H9 (cell line): ENCODE measurements around the gene GCK. TPM values are rescaled to one million over a fixed set of nuclear protein-coding genes. Genes with fewer than 3 reads are reported as not detected.

Experiments
- DNase-seq: peaks from one replicate; pipeline ENCODE4 v3.0.0-alpha.2; 2017
- H2AFZ ChIP-seq: one replicate; pipeline ENCODE4 v1.6.1; 2013; ENCODE audit warnings: mild to moderate bottlenecking, low read length, control low read depth, moderate library complexity
- H2AK5ac ChIP-seq: 2 replicates; pipeline ENCODE4 v1.6.1; 2013; ENCODE audit warnings: low read length, control low read depth, mixed read lengths; ENCODE audit not compliant: insufficient read length
- H2BK120ac ChIP-seq: one replicate; pipeline ENCODE4 v1.6.1; 2013; ENCODE audit warnings: low read depth, mild to moderate bottlenecking, low read length, control low read depth, inconsistent platforms; ENCODE audit not compliant: poor library complexity, severe bottlenecking
- H2BK12ac ChIP-seq: 2 replicates; pipeline ENCODE4 v1.6.1; 2013; ENCODE audit warnings: low read length, control low read depth, mixed read lengths, low read depth; ENCODE audit not compliant: insufficient read length
- H2BK15ac ChIP-seq: 2 replicates; pipeline ENCODE4 v1.6.1; 2013; ENCODE audit warnings: low read depth, low read length, control low read depth
- H2BK20ac ChIP-seq: one replicate; pipeline ENCODE4 v1.6.1; 2013; ENCODE audit warnings: low read depth, mild to moderate bottlenecking, low read length, control low read depth, inconsistent platforms; ENCODE audit not compliant: poor library complexity, severe bottlenecking
- H2BK5ac ChIP-seq: 2 replicates; pipeline ENCODE4 v1.6.1; 2013; ENCODE audit warnings: low read length, control low read depth, mixed read lengths; ENCODE audit not compliant: insufficient read length
- H3K14ac ChIP-seq: 2 replicates; pipeline ENCODE4 v1.6.1; 2013; ENCODE audit warnings: low read length, control low read depth; ENCODE audit not compliant: insufficient read depth
- H3K18ac ChIP-seq: 2 replicates; pipeline ENCODE4 v1.6.1; 2013; ENCODE audit warnings: low read depth, mild to moderate bottlenecking, mixed read lengths, low read length, control low read depth; ENCODE audit not compliant: insufficient read length
- H3K23ac ChIP-seq: 2 replicates; pipeline ENCODE4 v1.6.1; 2013; ENCODE audit warnings: low read length, control low read depth, mixed read lengths, low read depth; ENCODE audit not compliant: insufficient read length
- H3K23me2 ChIP-seq: 2 replicates; pipeline ENCODE4 v1.6.1; 2013; ENCODE audit warnings: low read depth, mild to moderate bottlenecking, mixed read lengths, low read length, control low read depth; ENCODE audit not compliant: insufficient read length, poor library complexity, severe bottlenecking
- H3K27ac ChIP-seq: 2 replicates; pipeline ENCODE4 v1.5.1; 2013; ENCODE audit warnings: low read length, control low read depth, mixed read lengths, low read depth; ENCODE audit not compliant: insufficient read length
- H3K27me3 ChIP-seq: 2 replicates; pipeline ENCODE4 v1.6.1; 2013; ENCODE audit warnings: low read length, control low read depth, inconsistent platforms; ENCODE audit not compliant: insufficient read depth
- H3K4ac ChIP-seq: 2 replicates; pipeline ENCODE4 v1.6.1; 2013; ENCODE audit warnings: low read depth, mild to moderate bottlenecking, control low read depth, inconsistent platforms, low read length, moderate library complexity
- H3K4me1 ChIP-seq: 2 replicates; pipeline ENCODE4 v1.6.1; 2013; ENCODE audit warnings: low read length, control low read depth, inconsistent platforms; ENCODE audit not compliant: insufficient read depth
- H3K4me2 ChIP-seq: 2 replicates; pipeline ENCODE4 v1.6.1; 2013; ENCODE audit warnings: low read length, control low read depth, mixed read lengths; ENCODE audit not compliant: insufficient read length, insufficient read depth
- H3K56ac ChIP-seq: 2 replicates; pipeline ENCODE4 v1.6.1; 2013; ENCODE audit warnings: low read depth, mild to moderate bottlenecking, mixed read lengths, low read length, control low read depth; ENCODE audit not compliant: insufficient read length
- H3K79me1 ChIP-seq: 2 replicates; pipeline ENCODE4 v1.6.1; 2013; ENCODE audit warnings: low read depth, mild to moderate bottlenecking, moderate library complexity, low read length, control low read depth, inconsistent platforms; ENCODE audit not compliant: insufficient read depth, poor library complexity, severe bottlenecking
- H3K79me2 ChIP-seq: 2 replicates; pipeline ENCODE4 v1.6.1; 2013; ENCODE audit warnings: low read length, control low read depth, inconsistent platforms; ENCODE audit not compliant: insufficient read depth
- H3K9ac ChIP-seq: 2 replicates; pipeline ENCODE4 v1.6.1; 2013; ENCODE audit warnings: low read length, control low read depth, mixed read lengths; ENCODE audit not compliant: insufficient read length; ENCODE audit errors: extremely low read depth
- H3K9me3 ChIP-seq: one replicate; pipeline ENCODE4 v1.6.1; 2013; ENCODE audit warnings: low read depth, low read length, inconsistent platforms; ENCODE audit not compliant: control insufficient read depth
- H3T11ph ChIP-seq: one replicate; pipeline ENCODE4 v1.6.1; 2013; ENCODE audit warnings: mild to moderate bottlenecking, low read length, control low read depth, inconsistent platforms
- H4K20me1 ChIP-seq: one replicate; pipeline ENCODE4 v1.6.1; 2013; ENCODE audit not compliant: control insufficient read depth, insufficient read length, insufficient read depth
- H4K5ac ChIP-seq: 2 replicates; pipeline ENCODE4 v1.6.1; 2013; ENCODE audit warnings: low read depth, mild to moderate bottlenecking, mixed read lengths, low read length, control low read depth; ENCODE audit not compliant: insufficient read length
- H4K8ac ChIP-seq: replicated peaks from 2 replicates; pipeline ENCODE4 v1.6.1; 2013; ENCODE audit warnings: low read length, control low read depth, mixed read lengths, low read depth; ENCODE audit not compliant: insufficient read length
- H4K91ac ChIP-seq: 2 replicates; pipeline ENCODE4 v1.6.1; 2013; ENCODE audit warnings: low read depth, mild to moderate bottlenecking, moderate library complexity, mixed read lengths, low read length, control low read depth; ENCODE audit not compliant: insufficient read length
- H3K27ac Mint-ChIP-seq, 3 experiments: 2 replicates in 2 of 3; 3 replicates in 1 of 3; pipeline ENCODE4 v1.8.0; 2020 to 2021; ENCODE audit warnings: mixed read lengths in 3 of 3, mild to moderate bottlenecking in 1 of 3, moderate library complexity in 1 of 3
- H3K27me3 Mint-ChIP-seq: 2 replicates; pipeline ENCODE4 v1.8.0; 2021; ENCODE audit warnings: low read depth, mild to moderate bottlenecking, moderate library complexity, mixed read lengths
- H3K36me3 Mint-ChIP-seq, 3 experiments: 2 replicates in 2 of 3; 3 replicates in 1 of 3; pipeline ENCODE4 v1.8.0; 2020 to 2021; ENCODE audit warnings: low read depth in 3 of 3, mixed read lengths in 3 of 3; ENCODE audit not compliant: insufficient read depth in 1 of 3
- H3K4me1 Mint-ChIP-seq, 2 experiments: 2 replicates each; pipeline ENCODE4 v1.8.0; 2020; ENCODE audit warnings: mixed read lengths in 2 of 2
- H3K4me3 Mint-ChIP-seq, 2 experiments: 2 replicates in 1 of 2; 3 replicates in 1 of 2; pipeline ENCODE4 v1.8.0; 2020 to 2021; ENCODE audit warnings: mild to moderate bottlenecking in 2 of 2, mixed read lengths in 2 of 2, moderate library complexity in 1 of 2
- H3K9me3 Mint-ChIP-seq, 2 experiments: 2 replicates in 1 of 2; 3 replicates in 1 of 2; pipeline ENCODE4 v1.8.0; 2020; ENCODE audit warnings: mild to moderate bottlenecking in 2 of 2, mixed read lengths in 2 of 2, moderate library complexity in 1 of 2
- CTCF ChIP-seq: fragments of 200-600 bp; sonication (generic); conservative IDR thresholded peaks from 3 replicates; pipeline ENCODE4 v1.8.0; 2021; ENCODE audit warnings: antibody characterized with exemption, mild to moderate bottlenecking
- WGBS: extraction: QIAGEN DNeasy Blood & Tissue Kit; methylation state at CpG from one replicate; pipeline ENCODE4 v1.1.7; 2013; ENCODE audit warnings: missing lambda C conversion rate, low lambda C conversion rate, mixed read lengths; ENCODE audit not compliant: insufficient read length; ENCODE audit errors: extremely low coverage; 5-methylcytosine and 5-hydroxymethylcytosine counted together
- total RNA-seq: library from RNA; stranded (reverse); gene quantifications from 2 replicates; pipeline ENCODE4 v1.2.1, GENCODE V29; 2021

GCK gene
- total RNA-seq, 1 experiment from 2014 or later = 0.98 TPM

- H3K36me3 Mint-ChIP-seq = peaks cover 0 to 6% (median 2%) of the 10 kb centered on the region in 3 experiments; a peak in 4 of 7 replicates
- no peak overlapping the region for H2BK12ac ChIP-seq
- no peak for TF ChIP-seq CTCF
- no peak overlapping the region for H3K9ac ChIP-seq
- peaks cover 32% of the 10 kb centered on the region for H3K27me3 Mint-ChIP-seq
- H3K14ac ChIP-seq = no peak overlapping the region
- no peak overlapping the region for H2BK120ac ChIP-seq
- no peak overlapping the region for H4K5ac ChIP-seq
- no peak overlapping the region for H4K91ac ChIP-seq
- no peak for DNase-seq
- H2BK15ac ChIP-seq = no peak overlapping the region
- no peak overlapping the region for H2BK20ac ChIP-seq
- H3K4me1 Mint-ChIP-seq = peaks cover 11 to 21% of the 10 kb centered on the region in 2 experiments
- H3K56ac ChIP-seq = no peak overlapping the region
- peak overlapping the region; percentile 52 for H3K4me2 ChIP-seq
- no peak overlapping the region for H3T11ph ChIP-seq
- WGBS = no CpG with 5 or more reads among the region's 8 CpGs
- no peak overlapping the region for H2AFZ ChIP-seq
- no peak overlapping the region for H3K23ac ChIP-seq
- no peaks in the 10 kb centered on the region; the same call in 1 of the 2 replicates for H3K27me3 ChIP-seq
- H3K4ac ChIP-seq = no peak overlapping the region
- H2AK5ac ChIP-seq = no peak overlapping the region
- no peaks in the 10 kb centered on the region for H4K20me1 ChIP-seq
- no peak overlapping the region for H2BK5ac ChIP-seq
- H4K8ac ChIP-seq = no peak overlapping the region
- no peaks in the 10 kb centered on the region for H3K79me1 ChIP-seq
- no peak overlapping the region for H3K27ac ChIP-seq
- H3K18ac ChIP-seq = no peak overlapping the region
- no peaks in the 10 kb centered on the region for H3K79me2 ChIP-seq
- no peaks in the 10 kb centered on the region for H3K9me3 ChIP-seq
- H3K9me3 Mint-ChIP-seq = no peaks in the 10 kb centered on the region
- peak overlapping the region; percentile 48 to 77 for H3K4me3 Mint-ChIP-seq
- H3K4me1 ChIP-seq = no peaks in the 10 kb centered on the region; the same call in 1 of the 2 replicates
- H3K23me2 ChIP-seq = peaks cover 10% of the 10 kb centered on the region
- no peak overlapping the region for H3K27ac Mint-ChIP-seq
Measured at GRCh38 chr7:44103566-44103922, 85.7 kb downstream of the GCK start.
